ENCODE data around the gene DNHD1. TPM values are rescaled to one million over a fixed set of nuclear protein-coding genes. Genes with fewer than 3 reads are reported as not detected.

The DNHD1 gene
- total and polyA plus RNA-seq, 2 of the 13 experiments (the other 11 are each of a cell fraction or from before 2014, with no cell fraction given): 2.7 to 9.3 TPM

DNA sequence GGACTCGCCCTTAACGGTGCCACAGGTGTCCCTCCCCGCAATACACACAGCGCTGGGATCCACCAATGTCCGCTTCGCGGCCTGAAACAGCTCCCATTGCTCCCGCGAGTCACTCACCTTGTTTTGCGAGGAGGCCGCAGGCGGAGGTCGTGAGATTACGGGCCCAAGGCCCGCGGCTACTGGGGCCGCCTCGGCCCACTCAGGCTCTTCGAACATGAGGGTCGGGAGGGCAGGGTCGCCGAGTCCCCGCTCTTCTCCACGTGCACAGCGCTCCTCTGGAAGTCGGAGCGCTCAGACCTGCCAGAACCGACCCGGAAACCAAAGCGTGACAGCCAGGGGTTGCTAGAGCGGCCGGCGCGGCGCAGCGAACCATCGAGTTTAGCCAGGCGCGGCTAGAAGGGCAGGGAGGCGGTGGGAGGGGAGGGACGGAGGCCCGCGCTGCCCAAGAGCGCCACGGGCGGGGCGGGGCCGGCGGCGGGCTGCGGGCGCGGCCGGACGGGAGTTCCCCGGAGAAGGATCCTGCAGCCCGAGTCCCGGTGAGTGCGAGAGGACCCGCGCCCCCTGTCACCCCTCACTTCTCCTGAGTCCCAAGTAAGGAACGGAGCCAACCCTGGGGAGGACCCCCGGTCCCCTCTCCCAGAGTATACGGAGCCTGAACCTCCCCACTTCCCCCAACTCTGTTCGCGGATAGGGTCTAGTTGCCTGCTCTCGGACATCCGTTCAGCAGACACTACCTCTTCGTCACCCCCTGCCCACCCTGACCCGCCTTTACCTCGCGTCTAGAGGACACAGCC is 106.4 kb downstream of the DNHD1 start, which contains the start of the genes ILK and RRP8 (continued):
- TF ChIP-seq JUN (CRISPR knock-in tag; IDR thresholded peaks at IDR 0.05): peak; percentile 60; the same call in 1 of the 2 replicates
- TF ChIP-seq, protein P1, sequence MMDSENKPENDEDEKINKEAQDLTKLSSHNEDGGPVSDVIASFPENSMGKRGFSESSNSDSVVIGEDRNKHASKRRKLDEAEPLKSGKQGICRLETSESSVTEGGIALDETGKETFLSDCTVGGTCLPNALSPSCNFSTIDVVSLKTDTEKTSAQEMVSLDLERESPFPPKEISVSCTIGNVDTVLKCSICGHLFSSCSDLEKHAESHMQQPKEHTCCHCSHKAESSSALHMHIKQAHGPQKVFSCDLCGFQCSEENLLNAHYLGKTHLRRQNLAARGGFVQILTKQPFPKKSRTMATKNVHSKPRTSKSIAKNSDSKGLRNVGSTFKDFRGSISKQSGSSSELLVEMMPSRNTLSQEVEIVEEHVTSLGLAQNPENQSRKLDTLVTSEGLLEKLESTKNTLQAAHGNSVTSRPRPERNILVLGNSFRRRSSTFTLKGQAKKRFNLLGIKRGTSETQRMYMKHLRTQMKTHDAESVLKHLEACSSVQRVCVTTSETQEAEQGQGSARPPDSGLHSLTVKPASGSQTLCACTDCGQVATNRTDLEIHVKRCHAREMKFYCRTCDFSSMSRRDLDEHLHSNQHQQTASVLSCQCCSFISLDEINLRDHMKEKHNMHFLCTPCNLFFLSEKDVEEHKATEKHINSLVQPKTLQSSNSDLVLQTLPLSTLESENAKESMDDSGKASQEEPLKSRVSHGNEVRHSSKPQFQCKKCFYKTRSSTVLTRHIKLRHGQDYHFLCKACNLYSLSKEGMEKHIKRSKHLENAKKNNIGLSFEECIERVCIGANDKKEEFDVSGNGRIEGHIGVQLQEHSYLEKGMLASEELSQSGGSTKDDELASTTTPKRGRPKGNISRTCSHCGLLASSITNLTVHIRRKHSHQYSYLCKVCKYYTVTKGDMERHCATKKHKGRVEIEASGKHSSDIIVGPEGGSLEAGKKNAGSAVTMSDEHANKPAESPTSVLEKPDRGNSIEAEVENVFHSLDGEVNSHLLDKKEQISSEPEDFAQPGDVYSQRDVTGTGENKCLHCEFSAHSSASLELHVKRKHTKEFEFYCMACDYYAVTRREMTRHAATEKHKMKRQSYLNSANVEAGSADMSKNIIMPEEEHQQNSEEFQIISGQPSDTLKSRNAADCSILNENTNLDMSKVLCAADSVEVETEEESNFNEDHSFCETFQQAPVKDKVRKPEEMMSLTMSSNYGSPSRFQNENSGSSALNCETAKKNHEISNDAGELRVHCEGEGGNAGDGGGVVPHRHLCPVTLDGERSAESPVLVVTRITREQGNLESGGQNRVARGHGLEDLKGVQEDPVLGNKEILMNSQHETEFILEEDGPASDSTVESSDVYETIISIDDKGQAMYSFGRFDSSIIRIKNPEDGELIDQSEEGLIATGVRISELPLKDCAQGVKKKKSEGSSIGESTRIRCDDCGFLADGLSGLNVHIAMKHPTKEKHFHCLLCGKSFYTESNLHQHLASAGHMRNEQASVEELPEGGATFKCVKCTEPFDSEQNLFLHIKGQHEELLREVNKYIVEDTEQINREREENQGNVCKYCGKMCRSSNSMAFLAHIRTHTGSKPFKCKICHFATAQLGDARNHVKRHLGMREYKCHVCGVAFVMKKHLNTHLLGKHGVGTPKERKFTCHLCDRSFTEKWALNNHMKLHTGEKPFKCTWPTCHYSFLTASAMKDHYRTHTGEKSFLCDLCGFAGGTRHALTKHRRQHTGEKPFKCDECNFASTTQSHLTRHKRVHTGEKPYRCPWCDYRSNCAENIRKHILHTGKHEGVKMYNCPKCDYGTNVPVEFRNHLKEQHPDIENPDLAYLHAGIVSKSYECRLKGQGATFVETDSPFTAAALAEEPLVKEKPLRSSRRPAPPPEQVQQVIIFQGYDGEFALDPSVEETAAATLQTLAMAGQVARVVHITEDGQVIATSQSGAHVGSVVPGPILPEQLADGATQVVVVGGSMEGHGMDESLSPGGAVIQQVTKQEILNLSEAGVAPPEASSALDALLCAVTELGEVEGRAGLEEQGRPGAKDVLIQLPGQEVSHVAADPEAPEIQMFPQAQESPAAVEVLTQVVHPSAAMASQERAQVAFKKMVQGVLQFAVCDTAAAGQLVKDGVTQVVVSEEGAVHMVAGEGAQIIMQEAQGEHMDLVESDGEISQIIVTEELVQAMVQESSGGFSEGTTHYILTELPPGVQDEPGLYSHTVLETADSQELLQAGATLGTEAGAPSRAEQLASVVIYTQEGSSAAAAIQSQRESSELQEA (CRISPR knock-in tag; IDR thresholded peaks at IDR 0.05; ENCODE audit: not compliant biosample characterization): no peak
- TF ChIP-seq SP140L (CRISPR knock-in tag; IDR thresholded peaks at IDR 0.05; ENCODE audit: borderline replicate concordance): no peak; the same call in 1 of the 2 replicates
- no peak for TF ChIP-seq RFX1 (IDR thresholded peaks at IDR 0.05)
- TF ChIP-seq ZFP1 (CRISPR knock-in tag; IDR thresholded peaks at IDR 0.05): peak; percentile 23; the same call in 1 of the 2 replicates
- no peak for TF ChIP-seq ZNF598 (CRISPR knock-in tag; IDR thresholded peaks at IDR 0.05; ENCODE audit: borderline replicate concordance)
- TF ChIP-seq, protein P2, sequence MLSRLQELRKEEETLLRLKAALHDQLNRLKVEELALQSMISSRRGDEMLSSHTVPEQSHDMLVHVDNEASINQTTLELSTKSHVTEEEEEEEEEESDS (CRISPR knock-in tag; IDR thresholded peaks at IDR 0.05; ENCODE audit: borderline replicate concordance): peak; percentile 61; the same call in 1 of the 2 replicates
- TF ChIP-seq, protein P3, sequence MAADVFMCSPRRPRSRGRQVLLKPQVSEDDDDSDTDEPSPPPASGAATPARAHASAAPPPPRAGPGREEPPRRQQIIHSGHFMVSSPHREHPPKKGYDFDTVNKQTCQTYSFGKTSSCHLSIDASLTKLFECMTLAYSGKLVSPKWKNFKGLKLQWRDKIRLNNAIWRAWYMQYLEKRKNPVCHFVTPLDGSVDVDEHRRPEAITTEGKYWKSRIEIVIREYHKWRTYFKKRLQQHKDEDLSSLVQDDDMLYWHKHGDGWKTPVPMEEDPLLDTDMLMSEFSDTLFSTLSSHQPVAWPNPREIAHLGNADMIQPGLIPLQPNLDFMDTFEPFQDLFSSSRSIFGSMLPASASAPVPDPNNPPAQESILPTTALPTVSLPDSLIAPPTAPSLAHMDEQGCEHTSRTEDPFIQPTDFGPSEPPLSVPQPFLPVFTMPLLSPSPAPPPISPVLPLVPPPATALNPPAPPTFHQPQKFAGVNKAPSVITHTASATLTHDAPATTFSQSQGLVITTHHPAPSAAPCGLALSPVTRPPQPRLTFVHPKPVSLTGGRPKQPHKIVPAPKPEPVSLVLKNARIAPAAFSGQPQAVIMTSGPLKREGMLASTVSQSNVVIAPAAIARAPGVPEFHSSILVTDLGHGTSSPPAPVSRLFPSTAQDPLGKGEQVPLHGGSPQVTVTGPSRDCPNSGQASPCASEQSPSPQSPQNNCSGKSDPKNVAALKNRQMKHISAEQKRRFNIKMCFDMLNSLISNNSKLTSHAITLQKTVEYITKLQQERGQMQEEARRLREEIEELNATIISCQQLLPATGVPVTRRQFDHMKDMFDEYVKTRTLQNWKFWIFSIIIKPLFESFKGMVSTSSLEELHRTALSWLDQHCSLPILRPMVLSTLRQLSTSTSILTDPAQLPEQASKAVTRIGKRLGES (CRISPR knock-in tag; IDR thresholded peaks at IDR 0.05; ENCODE audit: borderline replicate concordance): no peak
- TF ChIP-seq SNAI1 (CRISPR knock-in tag; IDR thresholded peaks at IDR 0.05; ENCODE audit: borderline replicate concordance): no peak
- TF ChIP-seq, protein P4, sequence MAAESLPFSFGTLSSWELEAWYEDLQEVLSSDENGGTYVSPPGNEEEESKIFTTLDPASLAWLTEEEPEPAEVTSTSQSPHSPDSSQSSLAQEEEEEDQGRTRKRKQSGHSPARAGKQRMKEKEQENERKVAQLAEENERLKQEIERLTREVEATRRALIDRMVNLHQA (CRISPR knock-in tag; IDR thresholded peaks at IDR 0.05): no peak
- TF ChIP-seq ZNF652 (CRISPR knock-in tag; IDR thresholded peaks at IDR 0.05; ENCODE audit: borderline replicate concordance, low read depth): no peak
- TF ChIP-seq PAWR (CRISPR knock-in tag; IDR thresholded peaks at IDR 0.05; ENCODE audit: borderline replicate concordance): no peak
- TF ChIP-seq HDAC2 (CRISPR knock-in tag; IDR thresholded peaks at IDR 0.05): peak; percentile 78; the same call in 1 of the 2 replicates
- TF ChIP-seq ZNF780A (CRISPR knock-in tag; IDR thresholded peaks at IDR 0.05): no peak; the same call in 1 of the 2 replicates
- peak; percentile 64 for TF ChIP-seq CREM (IDR thresholded peaks at IDR 0.05)
- no peak for TF ChIP-seq CREM (CRISPR knock-in tag; IDR thresholded peaks at IDR 0.05)
- no peak; the same call in 1 of the 2 replicates for TF ChIP-seq ZBTB8A (CRISPR knock-in tag; IDR thresholded peaks at IDR 0.05; ENCODE audit: borderline replicate concordance, low read depth)

Data from HepG2 (cell line).